ENCODE results near the gene JAG1.
"Not testable (repeated sequence)": the region's sequence is repeated elsewhere in the genome, so short reads cannot be mapped to it uniquely, and the experiment has no call there.

The JAG1 gene

GRCh38 chr20:10595266-10595665 is 78.5 kb downstream of the JAG1 start:
- in situ Hi-C loops (cut with MboI; ENCODE audit: low sequenced_read_pairs, unreplicated experiment): no loop called here
- DNase-seq (ENCODE audit: low spot score): no peak
- TF ChIP-seq CTCF (IDR thresholded peaks at IDR 0.05; ENCODE audit: borderline replicate concordance, control extremely low read depth, extremely low read depth, insufficient read depth, missing control alignments): no peak

GRCh38 chr20:10594296-10594868 is 79.4 kb downstream of the JAG1 start:
- no peak for TF ChIP-seq CTCF (IDR thresholded peaks at IDR 0.05; ENCODE audit: borderline replicate concordance, control extremely low read depth, extremely low read depth, insufficient read depth, missing control alignments)
- in situ Hi-C loops (cut with MboI; ENCODE audit: low sequenced_read_pairs, unreplicated experiment): no loop called here
- no peak for DNase-seq (ENCODE audit: low spot score)

- in situ Hi-C loops (cut with MboI; ENCODE audit: low sequenced_read_pairs, unreplicated experiment): no loop called here
- no peak for DNase-seq (ENCODE audit: low spot score)
- no peak for TF ChIP-seq CTCF (IDR thresholded peaks at IDR 0.05; ENCODE audit: borderline replicate concordance, control extremely low read depth, extremely low read depth, insufficient read depth, missing control alignments)
Observed at GRCh38 chr20:10591946-10592521, 81.8 kb downstream of the JAG1 start.

GRCh38 chr20:10590950-10591671 is 82.7 kb downstream of the JAG1 start:
- in situ Hi-C loops (cut with MboI; ENCODE audit: low sequenced_read_pairs, unreplicated experiment): no loop called here
- no peak for TF ChIP-seq CTCF (IDR thresholded peaks at IDR 0.05; ENCODE audit: borderline replicate concordance, control extremely low read depth, extremely low read depth, insufficient read depth, missing control alignments)
- no peak for DNase-seq (ENCODE audit: low spot score)

GRCh38 chr20:10590446-10590845 is 83.4 kb downstream of the JAG1 start:
- DNase-seq (ENCODE audit: low spot score): not testable (repeated sequence)

More at GRCh38 chr20:10590446-10590845, 83.4 kb downstream of the JAG1 start:
- in situ Hi-C loops (cut with MboI; ENCODE audit: low sequenced_read_pairs, unreplicated experiment): not testable (repeated sequence)
